Measurements from ENCODE around the gene OTOG.

The OTOG gene

GRCh38 chr11:17598700-17599459 lies 51.8 kb downstream of the OTOG start:
- H3K4me3 ChIP-seq (ENCODE audit: low read length) = no peak overlapping the region
- peak; percentile 9 for DNase-seq (ENCODE audit: low read depth)
- TF ChIP-seq CTCF (conservative IDR thresholded peaks at IDR 0.05; ENCODE audit: low read depth, low read length) = peak; percentile 98

- TF ChIP-seq CTCF (conservative IDR thresholded peaks at IDR 0.05; ENCODE audit: low read depth, low read length) = no peak
- H3K4me3 ChIP-seq (ENCODE audit: low read length) = no peak overlapping the region
- DNase-seq (ENCODE audit: low read depth) = no peak
These were observed 52.4 kb downstream of the OTOG start for GRCh38 chr11:17599460-17599925.

- H3K4me3 ChIP-seq (ENCODE audit: low read length) = no peak overlapping the region
- TF ChIP-seq CTCF (conservative IDR thresholded peaks at IDR 0.05; ENCODE audit: low read depth, low read length) = no peak
- DNase-seq (ENCODE audit: low read depth) = no peak
These were observed 53.5 kb downstream of the OTOG start for GRCh38 chr11:17600316-17601255.

- no peak overlapping the region for H3K4me3 ChIP-seq (ENCODE audit: low read length)
- peak; percentile 41 for TF ChIP-seq CTCF (conservative IDR thresholded peaks at IDR 0.05; ENCODE audit: low read depth, low read length)
- no peak for DNase-seq (ENCODE audit: low read depth)
These were observed 54.2 kb downstream of the OTOG start for GRCh38 chr11:17601256-17601671.

- DNase-seq (ENCODE audit: low read depth) = no peak
- TF ChIP-seq CTCF (conservative IDR thresholded peaks at IDR 0.05; ENCODE audit: low read depth, low read length) = no peak
- no peak overlapping the region for H3K4me3 ChIP-seq (ENCODE audit: low read length)
These were observed 54.6 kb downstream of the OTOG start for GRCh38 chr11:17601676-17602075.

GRCh38 chr11:17602105-17603001 lies 55.3 kb downstream of the OTOG start:
- no peak for TF ChIP-seq CTCF (conservative IDR thresholded peaks at IDR 0.05; ENCODE audit: low read depth, low read length)
- DNase-seq (ENCODE audit: low read depth) = no peak
- H3K4me3 ChIP-seq (ENCODE audit: low read length) = no peak overlapping the region

All from retinal pigment epithelial cell (primary cell).